NCI-H524 treated with DMSO at 0.1 percent for 48 hours (cell line): ENCODE data around the gene CLCN2.

ENCODE experiments used
- DNase-seq: peaks from one replicate; lab custom pipeline; 2025; lab: John Stamatoyannopoulos, UW

The CLCN2 gene

DNA sequence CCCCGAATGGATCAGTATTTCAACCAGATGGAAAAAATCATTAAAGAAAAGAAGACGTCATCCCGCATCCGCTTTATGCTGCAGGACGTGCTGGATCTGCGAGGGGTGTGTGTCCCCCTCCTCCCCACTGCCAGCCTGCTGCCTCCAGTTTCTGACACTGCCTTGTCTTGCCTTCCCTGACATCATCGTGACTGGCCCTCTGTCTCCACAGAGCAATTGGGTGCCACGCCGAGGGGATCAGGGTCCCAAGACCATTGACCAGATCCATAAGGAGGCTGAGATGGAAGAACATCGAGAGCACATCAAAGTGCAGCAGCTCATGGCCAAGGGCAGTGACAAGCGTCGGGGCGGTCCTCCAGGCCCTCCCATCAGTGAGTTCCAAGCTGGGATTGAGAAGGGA, 36.1 kb downstream of the CLCN2 start:
- no peak for DNase-seq

DNA sequence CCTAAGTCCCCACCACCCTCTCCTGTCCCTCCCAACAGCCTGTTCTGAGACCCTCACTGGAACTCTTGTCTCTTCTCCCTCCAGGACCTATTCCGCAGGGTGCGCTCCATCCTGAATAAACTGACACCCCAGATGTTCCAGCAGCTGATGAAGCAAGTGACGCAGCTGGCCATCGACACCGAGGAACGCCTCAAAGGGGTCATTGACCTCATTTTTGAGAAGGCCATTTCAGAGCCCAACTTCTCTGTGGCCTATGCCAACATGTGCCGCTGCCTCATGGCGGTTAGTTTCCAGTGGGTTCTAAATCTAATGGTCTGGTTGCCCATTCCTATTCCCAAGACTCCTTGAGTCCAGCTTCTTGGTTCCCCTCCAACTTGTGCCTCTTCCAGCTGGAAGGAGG, 37.7 kb downstream of the CLCN2 start:
- no peak for DNase-seq

DNA sequence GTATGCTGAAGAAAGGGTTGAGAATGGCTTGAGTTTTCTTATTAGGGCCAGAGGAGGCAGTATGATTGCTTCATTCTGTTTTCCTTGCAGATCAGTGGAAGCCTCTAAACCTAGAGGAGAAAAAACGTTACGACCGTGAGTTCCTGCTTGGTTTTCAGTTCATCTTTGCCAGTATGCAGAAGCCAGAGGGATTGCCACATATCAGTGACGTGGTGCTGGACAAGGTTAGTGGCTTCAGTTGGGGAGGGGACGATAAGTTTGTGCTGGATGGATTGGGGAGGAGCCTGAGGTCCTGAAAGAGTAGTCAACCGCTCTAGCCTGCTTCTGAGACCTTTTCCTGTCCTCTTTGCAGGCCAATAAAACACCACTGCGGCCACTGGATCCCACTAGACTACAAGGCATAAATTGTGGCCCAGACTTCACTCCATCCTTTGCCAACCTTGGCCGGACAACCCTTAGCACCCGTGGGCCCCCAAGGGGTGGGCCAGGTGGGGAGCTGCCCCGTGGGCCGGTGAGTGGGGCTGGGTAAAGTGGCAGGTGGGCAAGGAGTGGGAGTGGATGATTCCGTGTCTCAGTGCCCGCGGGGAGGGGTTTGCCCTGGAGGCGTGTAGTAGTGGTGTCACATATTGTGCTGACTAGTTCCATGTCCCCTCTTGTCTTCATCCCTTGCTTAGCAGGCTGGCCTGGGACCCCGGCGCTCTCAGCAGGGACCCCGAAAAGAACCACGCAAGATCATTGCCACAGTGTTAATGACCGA, 38.5 kb downstream of the CLCN2 start:
- no peak for DNase-seq

DNA sequence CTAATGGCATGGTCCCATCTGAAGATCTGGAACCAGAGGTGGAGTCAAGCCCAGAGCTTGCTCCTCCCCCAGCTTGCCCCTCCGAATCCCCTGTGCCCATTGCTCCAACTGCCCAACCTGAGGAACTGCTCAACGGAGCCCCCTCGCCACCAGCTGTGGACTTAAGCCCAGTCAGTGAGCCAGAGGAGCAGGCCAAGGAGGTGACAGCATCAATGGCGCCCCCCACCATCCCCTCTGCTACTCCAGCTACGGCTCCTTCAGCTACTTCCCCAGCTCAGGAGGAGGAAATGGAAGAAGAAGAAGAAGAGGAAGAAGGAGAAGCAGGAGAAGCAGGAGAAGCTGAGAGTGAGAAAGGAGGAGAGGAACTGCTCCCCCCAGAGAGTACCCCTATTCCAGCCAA, 39.7 kb downstream of the CLCN2 start:
- no peak for DNase-seq

DNA sequence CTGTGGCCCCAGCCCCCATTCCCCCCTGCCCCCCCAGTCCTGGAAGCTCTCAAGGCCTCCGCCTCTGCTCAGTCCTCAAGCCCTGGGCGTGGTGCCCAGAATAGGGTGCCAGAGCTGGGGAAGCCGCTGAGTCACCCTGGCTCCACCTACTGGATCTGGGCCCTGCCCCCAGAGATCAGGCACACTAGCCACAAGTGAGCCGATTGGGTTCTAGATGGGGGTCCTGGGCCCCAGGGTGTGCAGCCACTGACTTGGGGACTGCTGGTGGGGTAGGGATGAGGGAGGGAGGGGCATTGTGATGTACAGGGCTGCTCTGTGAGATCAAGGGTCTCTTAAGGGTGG, 41.3 kb downstream of the CLCN2 start:
- no peak for DNase-seq

DNA sequence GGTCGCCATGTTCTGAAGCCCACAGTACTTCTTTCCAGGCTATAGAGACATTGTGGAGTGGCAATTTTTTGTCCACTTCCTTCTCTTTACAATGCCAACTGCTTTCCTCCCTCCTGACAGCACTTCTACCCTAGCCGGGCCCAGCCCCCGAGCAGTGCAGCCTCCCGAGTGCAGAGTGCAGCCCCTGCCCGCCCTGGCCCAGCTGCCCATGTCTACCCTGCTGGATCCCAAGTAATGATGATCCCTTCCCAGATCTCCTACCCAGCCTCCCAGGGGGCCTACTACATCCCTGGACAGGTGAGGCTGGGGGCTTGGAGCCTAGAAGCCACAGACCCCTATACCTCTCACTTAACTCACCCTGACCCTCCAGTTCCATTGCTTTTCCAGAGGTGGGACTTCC, 44.2 kb downstream of the CLCN2 start:
- no peak for DNase-seq

DNA sequence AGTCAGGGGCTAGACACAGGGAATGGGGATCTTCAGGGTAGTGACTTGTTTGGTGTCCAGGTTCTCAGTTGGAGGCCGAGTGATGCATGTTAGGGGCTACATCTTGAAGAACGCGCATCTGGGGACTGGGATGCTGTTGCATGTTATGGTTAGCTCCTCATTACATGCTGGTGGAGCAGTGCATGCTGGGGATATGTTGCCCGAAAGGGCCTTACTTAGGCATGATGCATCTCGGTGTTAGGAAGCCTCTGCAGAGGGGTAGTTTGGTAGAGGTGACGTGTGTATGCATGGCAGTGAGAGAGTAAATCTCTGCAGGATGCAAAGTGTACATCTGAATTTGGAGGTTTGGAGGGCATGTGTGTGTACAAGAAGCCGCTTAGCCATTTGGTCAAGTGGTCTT, 44.6 kb downstream of the CLCN2 start:
- no peak for DNase-seq

DNA sequence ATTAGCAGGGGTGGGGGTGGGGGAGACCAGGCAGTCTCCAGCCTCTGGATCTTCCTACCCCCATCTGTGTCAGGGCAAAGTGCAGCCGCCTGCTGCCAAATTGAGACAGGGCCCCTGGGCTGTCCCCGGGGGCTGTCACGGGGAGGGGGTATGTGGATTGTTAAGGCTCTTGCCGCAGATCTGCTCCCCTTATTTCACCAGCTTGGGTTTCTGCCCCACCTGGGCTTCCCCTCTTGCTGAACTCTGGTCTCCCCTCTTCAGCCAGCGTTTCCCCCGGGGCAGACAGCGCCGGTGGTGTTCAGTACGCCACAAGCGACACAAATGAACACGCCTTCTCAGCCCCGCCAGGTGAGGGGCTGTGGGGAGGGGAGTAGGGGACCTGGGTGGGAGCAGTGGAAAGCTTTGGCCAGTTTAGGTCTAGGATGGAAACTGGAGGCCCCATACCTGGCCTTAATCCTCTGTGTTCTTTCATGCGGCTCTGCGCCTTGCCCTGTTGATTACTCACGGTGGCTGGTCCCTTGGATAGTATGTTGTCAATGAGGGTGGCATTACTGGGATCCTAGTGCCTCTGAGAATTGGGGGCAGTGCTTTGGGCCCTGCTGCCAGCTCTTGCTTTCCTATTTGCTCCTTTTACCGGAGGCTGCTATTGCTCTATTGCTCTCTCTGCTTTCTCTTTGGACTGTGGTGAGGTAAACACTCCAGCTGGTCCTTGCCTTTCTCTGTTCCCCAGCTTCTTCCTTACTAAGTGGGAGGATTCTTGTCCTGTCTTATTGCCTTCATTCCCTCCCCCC, 45.3 kb downstream of the CLCN2 start:
- DNase-seq = no peak

DNA sequence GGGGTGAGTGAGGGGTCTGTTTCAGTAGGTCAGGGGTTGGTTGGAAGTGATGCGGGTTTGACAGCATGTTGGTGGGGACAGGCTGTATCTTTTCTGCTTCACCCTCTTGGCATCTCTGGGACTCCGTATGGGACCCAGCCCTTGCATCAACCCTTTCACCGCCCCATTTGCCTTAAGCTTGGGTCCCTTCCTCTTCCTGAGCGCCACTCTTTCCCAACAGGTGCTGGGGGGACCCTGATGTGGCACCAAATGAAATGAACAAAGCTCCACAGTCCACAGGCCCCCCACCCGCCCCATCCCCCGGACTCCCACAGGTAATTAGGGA, 45.9 kb downstream of the CLCN2 start:
- DNase-seq = no peak

DNA sequence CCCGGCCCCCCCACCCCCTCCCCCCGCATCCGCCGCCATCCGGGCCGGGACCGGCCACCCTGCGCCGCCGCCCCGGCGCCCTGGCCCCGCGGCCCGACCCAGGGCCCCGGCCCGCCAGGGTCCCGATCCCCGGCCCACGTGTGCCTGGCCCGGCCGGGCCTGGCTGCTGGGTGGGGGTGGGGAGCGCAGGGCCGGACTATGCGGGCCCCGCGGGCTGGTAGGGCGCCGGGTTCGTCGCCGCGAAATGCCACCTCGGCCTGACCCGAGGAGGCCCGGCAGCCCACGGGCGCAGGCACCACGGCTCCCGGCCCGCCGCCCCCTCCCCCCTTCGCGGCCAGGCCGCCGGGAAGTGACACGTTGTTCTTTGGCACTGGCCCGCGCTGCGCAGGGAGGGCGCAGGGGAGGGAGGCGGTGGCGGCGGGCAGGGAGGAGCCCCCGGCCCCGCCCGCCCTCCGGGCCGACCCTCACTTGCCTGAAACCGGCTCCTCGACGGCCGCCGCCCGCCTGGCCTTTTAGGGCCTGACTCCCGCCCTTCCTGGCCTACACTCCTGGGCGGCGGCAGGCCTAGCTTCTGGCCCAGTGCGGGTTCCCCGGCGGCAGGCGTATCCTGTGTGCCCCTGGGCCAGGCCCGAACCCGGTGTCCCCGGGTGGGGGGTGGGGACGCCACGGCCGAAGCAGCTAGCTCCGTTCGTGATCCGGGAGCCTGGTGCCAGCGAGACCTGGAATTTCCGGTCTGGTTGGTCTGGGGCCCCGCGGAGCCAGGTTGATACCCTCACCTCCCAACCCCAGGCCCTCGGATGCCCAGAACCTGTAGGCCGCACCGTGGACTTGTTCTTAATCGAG, 46.5 kb downstream of the CLCN2 start:
- DNase-seq = no peak

DNA sequence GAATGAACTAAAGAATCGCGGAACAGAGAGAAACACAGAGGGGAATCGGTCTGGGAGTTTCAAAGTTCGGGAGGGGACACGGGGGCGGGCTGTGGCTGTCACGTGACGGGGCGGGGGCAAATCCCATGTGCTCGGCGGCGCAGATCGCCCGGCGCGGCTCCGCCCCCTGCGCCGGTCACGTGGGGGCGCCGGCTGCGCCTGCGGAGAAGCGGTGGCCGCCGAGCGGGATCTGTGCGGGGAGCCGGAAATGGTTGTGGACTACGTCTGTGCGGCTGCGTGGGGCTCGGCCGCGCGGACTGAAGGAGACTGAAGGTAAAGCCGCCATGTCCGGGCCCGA, 47.1 kb downstream of the CLCN2 start, which contains the start of gene EIF4G1:
Gene EIF4G1, plus strand, starts transcription at position 244 of the 337 bp plus-strand sequence. CDS start 1,191 bp downstream, outside the sequence.
- DNase-seq = peak; percentile 79

DNA sequence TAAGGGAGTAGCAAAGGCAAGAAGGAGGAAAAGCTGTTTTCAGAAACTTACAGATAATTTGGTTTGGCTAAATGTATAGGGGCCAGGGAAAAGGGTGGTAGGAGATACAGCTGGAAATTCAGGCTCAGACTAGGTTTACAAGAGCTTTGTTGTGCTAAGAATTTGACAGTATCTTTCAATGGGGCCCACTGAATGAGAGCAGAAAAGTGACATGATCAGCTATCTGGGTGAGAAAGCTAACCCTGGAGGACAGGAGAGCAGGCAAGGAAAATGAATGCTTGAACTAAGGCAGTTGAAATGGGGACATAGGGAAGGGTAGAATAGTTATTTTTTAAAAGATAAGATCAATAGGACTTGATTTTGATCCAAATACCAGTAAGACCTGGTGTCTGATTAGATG, 49.8 kb downstream of the CLCN2 start:
- DNase-seq = no peak

DNA sequence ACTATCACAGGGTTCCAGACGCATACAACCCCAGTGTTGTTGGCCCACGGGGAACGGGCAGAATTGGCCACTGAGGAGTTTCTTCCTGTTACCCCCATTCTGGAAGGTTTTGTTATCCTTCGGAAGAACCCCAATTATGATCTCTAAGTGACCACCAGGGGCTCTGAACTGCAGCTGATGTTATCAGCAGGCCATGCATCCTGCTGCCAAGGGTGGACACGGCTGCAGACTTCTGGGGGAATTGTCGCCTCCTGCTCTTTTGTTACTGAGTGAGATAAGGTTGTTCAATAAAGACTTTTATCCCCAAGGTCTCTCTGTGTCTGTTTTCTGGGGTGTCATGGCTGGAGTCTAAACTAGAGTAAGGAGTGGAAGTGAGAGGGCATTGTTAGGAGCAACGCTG, 52.7 kb downstream of the CLCN2 start:
- no peak for DNase-seq

DNA sequence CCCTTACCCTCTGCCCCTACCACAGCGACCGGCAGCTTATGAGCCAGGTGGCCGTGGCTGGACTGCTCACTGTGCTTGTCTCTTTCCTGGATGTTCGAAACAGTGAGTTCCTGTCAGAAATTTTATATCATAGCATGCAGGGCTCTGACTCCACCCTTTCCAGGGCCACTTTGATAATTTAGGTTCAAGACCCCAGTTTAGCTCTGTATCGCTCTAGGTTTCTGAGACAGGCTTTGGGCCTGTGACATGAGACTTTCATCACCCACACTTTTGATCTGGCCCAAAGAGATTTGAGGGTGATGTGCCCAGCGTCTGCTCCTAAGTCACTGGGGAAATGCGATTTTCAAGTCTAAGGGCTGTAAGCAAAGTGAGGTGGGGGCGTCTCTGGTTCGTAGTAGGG, 53.5 kb downstream of the CLCN2 start:
- DNase-seq = no peak

DNA sequence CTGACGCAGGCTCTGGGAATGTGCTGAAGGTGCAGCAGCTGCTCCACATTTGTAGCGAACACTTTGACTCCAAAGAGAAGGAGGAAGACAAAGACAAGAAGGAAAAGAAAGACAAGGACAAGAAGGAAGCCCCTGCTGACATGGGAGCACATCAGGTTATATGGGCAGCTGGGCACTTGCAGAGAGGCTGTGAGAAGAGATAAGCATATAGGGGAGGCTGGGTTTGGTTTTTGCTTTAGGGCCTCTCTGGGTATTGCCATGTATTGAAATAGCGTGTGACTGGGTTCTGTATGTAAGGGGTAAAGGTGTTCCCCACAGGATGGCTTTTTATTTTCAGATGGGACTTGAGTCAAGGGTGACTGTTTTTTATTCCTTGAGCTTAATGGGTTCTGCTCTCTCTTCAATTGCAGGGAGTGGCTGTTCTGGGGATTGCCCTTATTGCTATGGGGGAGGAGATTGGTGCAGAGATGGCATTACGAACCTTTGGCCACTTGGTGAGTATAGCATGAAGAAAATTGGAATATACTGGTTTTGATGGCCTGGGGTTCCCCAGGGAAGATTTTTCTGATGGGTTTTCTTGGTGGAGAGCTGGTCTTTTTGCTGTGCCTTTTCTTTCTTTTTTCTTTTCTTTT, 54.9 kb downstream of the CLCN2 start:
- no peak for DNase-seq

DNA sequence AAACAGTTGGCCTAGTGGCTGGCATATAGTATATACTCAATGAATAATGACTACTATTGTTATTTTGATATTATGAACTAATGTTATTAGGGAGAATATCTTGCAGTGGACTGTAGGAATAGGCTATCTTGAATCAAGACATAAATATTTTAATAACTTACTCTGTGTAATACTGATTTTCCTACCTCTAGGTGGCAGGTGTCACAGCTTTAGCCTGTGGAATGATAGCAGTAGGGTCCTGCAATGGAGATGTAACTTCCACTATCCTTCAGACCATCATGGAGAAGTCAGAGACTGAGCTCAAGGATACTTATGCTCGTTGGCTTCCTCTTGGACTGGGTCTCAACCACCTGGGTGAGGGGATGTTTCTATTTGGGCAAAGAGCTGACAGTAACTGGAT, 55.8 kb downstream of the CLCN2 start:
- no peak for DNase-seq

DNA sequence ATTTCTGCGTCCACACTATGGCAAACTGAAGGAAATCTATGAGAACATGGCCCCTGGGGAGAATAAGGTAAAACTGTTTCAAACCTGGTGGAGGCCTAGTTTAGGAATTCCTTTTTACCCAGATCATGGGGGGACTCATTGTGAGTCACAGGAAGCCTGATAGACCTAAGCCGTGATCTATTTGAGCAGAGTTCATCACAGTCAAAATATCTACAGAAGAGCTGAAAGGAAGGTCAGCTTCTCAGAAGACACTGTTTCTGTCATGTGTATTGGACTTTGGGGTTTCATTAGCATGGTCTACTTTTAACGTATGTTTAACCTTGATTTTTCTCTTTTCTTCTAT, 61.1 kb downstream of the CLCN2 start:
- DNase-seq = no peak

DNA sequence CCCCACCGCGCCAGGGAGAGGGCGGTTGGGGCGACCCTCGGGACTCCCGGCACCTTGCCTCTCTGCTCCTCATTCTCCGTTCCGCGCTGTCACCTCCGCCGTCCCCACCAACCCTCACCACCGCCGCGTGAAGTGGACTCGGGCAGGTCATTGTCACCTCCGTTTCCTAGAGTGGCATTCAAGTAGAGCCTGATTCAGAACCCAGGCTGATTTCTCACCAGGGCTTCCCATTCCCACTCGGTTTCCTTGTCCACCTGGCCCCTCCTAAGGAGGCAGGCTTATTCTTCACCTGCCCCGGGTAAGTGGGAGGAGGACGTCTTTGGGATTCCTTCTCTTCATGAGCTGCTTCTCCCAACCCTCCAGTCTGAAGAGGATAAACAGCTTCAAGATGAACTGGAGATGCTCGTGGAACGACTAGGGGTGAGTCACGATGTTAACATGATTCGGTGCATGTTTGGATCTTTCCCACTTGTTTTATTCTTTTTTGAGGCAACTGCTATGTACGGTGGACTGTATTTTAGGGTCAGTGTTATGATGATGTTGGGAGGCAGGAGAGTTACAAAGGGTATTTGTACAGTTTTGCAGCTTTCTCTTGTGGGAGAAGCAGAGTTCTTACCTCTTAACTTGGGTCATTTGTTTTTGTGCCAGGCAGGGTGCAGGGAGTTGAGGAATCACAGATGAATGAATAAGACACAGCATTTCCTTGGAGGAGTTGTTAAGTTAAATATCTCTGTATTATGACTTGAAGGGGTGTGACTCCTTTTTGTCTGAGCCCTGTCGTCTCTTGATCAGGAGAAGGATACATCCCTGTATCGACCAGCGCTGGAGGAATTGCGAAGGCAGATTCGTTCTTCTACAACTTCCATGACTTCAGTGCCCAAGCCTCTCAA, 61.7 kb downstream of the CLCN2 start:
- DNase-seq = no peak

DNA sequence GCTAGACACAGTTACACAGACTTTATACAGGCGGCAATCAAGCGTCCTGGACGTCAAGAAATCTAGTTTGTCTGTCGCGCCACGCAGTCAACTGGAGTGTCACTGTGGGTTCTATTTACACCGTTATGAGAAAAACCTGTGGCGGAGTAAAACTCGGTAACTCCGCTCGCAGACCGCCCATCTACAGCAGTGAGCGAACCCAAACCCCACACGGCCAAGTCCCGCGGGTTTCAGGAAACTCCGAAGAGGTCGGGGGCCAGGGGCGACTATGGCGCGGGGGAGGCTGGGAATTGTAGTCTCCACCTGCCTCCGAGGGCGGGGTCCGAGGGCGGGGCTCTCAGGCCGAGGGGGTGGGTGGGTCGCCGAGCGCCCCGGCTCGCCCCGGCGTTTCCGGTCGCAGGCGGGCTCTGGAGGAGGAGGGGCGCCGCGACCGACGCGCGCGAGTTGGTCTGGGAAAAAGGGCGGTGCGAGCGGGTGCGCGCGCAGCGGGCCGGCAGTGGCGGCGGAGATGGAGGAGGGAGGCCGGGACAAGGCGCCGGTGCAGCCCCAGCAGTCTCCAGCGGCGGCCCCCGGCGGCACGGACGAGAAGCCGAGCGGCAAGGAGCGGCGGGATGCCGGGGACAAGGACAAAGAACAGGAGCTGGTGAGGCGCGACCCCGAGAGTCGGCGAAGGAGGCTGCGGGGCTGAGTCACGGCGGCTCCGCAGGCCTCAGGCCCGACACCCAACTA, 62.5 kb downstream of the CLCN2 start, which contains the start of gene PSMD2:
Gene PSMD2, plus strand, starts transcription at position 483 of the 729 bp plus-strand sequence. Its CDS starts 26 bp downstream, at position 509.
- peak; percentile 93 for DNase-seq

DNA sequence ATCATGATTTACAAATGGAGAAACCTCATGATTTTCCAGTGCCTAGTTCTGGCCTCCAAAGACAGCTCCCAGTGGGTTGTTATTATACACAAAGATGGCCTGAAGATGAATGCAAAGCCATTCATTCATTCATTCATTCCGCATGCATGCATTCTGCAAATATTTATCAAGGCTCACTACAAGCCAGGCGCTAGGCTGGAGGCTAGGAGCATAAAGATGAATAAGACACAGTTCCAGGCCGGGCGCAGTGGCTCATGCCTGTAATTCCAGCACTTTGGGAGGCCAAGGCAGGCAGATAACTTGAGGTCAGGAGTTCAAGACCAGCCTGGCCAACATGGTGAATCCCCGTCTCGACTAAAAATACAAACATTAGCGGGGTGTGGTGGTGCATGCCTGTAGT, 64.8 kb downstream of the CLCN2 start:
- DNase-seq = no peak
